ENCODE data around the gene NYNRIN. TPM values are rescaled to one million over a fixed set of nuclear protein-coding genes. Genes with fewer than 3 reads are reported as not detected.

Gene NYNRIN
- total and polyA plus RNA-seq, 3 experiments from 2014 or later: 0.02 to 0.04 TPM; not detected in 1

GRCh38 chr14:24430143-24430681 is 31.4 kb downstream of the NYNRIN start:
- Mint-ChIP-seq H3K27ac (peak overlapping the region; percentile 77 to 97 (median 94)), H3K4me3 (peak overlapping the region; percentile 89 to 95 (median 91)), H3K36me3 (peaks cover 0 to 46% (median 7%) of the 10 kb centered on the region in 3 donors), H3K9me3 (no peaks in the 10 kb centered on the region), H3K27me3 (no peaks in the 10 kb centered on the region), H3K4me1 (peaks cover 29 to 57% (median 42%) of the 10 kb centered on the region in 3 donors)
- no peaks in the 10 kb centered on the region for H3K27me3 ChIP-seq (ENCODE audit: insufficient read depth, low read length, poor library complexity, severe bottlenecking)
- peaks cover 15% of the 10 kb centered on the region for H3K36me3 ChIP-seq (ENCODE audit: insufficient read depth, low read length)
- peaks cover 58% of the 10 kb centered on the region for H3K4me1 ChIP-seq (ENCODE audit: insufficient read depth, low read length)
- ChIA-PET POLR2A (interaction anchor here (0.6 to 4.4 kb wide), 25 partner anchors 10 to 797 kb away, joined by 3 to 78 read pairs (median 5); partner anchors contain the start of genes CHMP4A, CIDEB, DCAF11 and DHRS1), CTCF (interaction anchor here (0.8 to 22.1 kb wide), 17 partner anchors 8 to 322 kb away, joined by 3 to 486 read pairs (median 10); partner anchors contain the start of genes ADCY4, CIDEB, LTB4R2 and MDP1)
- peak; percentile 19 to 63 (median 49) for DNase-seq
- peak overlapping the region; percentile 82 for H3K4me3 ChIP-seq (ENCODE audit: low read length)
- peak overlapping the region; percentile 96 for H3K27ac ChIP-seq (ENCODE audit: low read depth, low read length)
- H3K9me3 ChIP-seq (ENCODE audit: low read length): no peaks in the 10 kb centered on the region

GRCh38 chr14:24430682-24431568 is 32.1 kb downstream of the NYNRIN start:
- peaks cover 29 to 57% (median 42%) of the 10 kb centered on the region in 3 donors for H3K4me1 Mint-ChIP-seq
- ChIA-PET POLR2A (interaction anchor here (1.1 to 4.4 kb wide), 20 partner anchors 9 to 316 kb away, joined by 3 to 78 read pairs (median 9); partner anchors contain the start of genes CHMP4A, DCAF11, DHRS1 and LTB4R), CTCF (interaction anchor here (0.7 to 22.1 kb wide), 39 partner anchors 8 to 322 kb away, joined by 3 to 486 read pairs (median 5); partner anchors contain the start of genes ADCY4, CIDEB, DHRS1 and IPO4)
- peaks cover 51% of the 10 kb centered on the region for H3K4me1 ChIP-seq (ENCODE audit: insufficient read depth, low read length)
- peak overlapping the region; percentile 77 to 97 (median 94) for H3K27ac Mint-ChIP-seq
- H3K36me3 Mint-ChIP-seq: peaks cover 0 to 53% (median 7%) of the 10 kb centered on the region in 3 donors
- H3K27me3 Mint-ChIP-seq: no peaks in the 10 kb centered on the region
- no peaks in the 10 kb centered on the region for H3K27me3 ChIP-seq (ENCODE audit: insufficient read depth, low read length, poor library complexity, severe bottlenecking)
- peak overlapping the region; percentile 82 for H3K4me3 ChIP-seq (ENCODE audit: low read length)
- H3K9me3 ChIP-seq (ENCODE audit: low read length): no peaks in the 10 kb centered on the region
- no peaks in the 10 kb centered on the region for H3K9me3 Mint-ChIP-seq
- peaks cover 15% of the 10 kb centered on the region for H3K36me3 ChIP-seq (ENCODE audit: insufficient read depth, low read length)
- peak; percentile 49 to 77 (median 55) for DNase-seq
- peak overlapping the region; percentile 96 for H3K27ac ChIP-seq (ENCODE audit: low read depth, low read length)
- H3K4me3 Mint-ChIP-seq: peak overlapping the region; percentile 89 to 95 (median 91)

GRCh38 chr14:24431569-24432258 is 32.9 kb downstream of the NYNRIN start:
- peak; percentile 81 to 91 (median 83) for DNase-seq
- CTCF ChIA-PET: interaction anchor here (0.7 to 22.1 kb wide), 36 partner anchors 9 to 323 kb away, joined by 3 to 486 read pairs (median 5); partner anchors contain the start of genes ADCY4, CIDEB, DHRS1 and IPO4
- H3K4me1 Mint-ChIP-seq: peaks cover 29 to 55% (median 39%) of the 10 kb centered on the region in 3 donors
- peak overlapping the region; percentile 77 to 97 (median 94) for H3K27ac Mint-ChIP-seq
- peak overlapping the region; percentile 89 to 95 (median 91) for H3K4me3 Mint-ChIP-seq
- H3K27me3 Mint-ChIP-seq: no peaks in the 10 kb centered on the region
- peak overlapping the region; percentile 82 for H3K4me3 ChIP-seq (ENCODE audit: low read length)
- peaks cover 48% of the 10 kb centered on the region for H3K4me1 ChIP-seq (ENCODE audit: insufficient read depth, low read length)
- H3K9me3 ChIP-seq (ENCODE audit: low read length): no peaks in the 10 kb centered on the region
- POLR2A ChIA-PET: interaction anchor here (0.6 to 4.4 kb wide), 13 partner anchors 11 to 317 kb away, joined by 3 to 78 read pairs (median 10); partner anchors contain the start of genes DCAF11, LTB4R, LTB4R2 and MDP1
- H3K27me3 ChIP-seq (ENCODE audit: insufficient read depth, low read length, poor library complexity, severe bottlenecking): no peaks in the 10 kb centered on the region
- H3K36me3 Mint-ChIP-seq: peaks cover 0 to 61% (median 7%) of the 10 kb centered on the region in 3 donors
- H3K36me3 ChIP-seq (ENCODE audit: insufficient read depth, low read length): peaks cover 20% of the 10 kb centered on the region
- no peaks in the 10 kb centered on the region for H3K9me3 Mint-ChIP-seq
- H3K27ac ChIP-seq (ENCODE audit: low read depth, low read length): no peak overlapping the region

GRCh38 chr14:24432259-24433131 is 33.7 kb downstream of the NYNRIN start:
- DNase-seq: peak in 1 of 5 donors; percentile 48
- H3K4me3 ChIP-seq (ENCODE audit: low read length): no peak overlapping the region
- CTCF ChIA-PET: interaction anchor here (0.9 to 22.1 kb wide), 29 partner anchors 9 to 324 kb away, joined by 3 to 486 read pairs (median 6); partner anchors contain the start of genes ADCY4, CIDEB, DHRS1 and IPO4
- H3K36me3 Mint-ChIP-seq: peaks cover 0 to 68% (median 9%) of the 10 kb centered on the region in 3 donors
- peak overlapping the region in 3 of 7 donors; percentile 61 to 92 (median 68) for H3K4me3 Mint-ChIP-seq
- peaks cover 50% of the 10 kb centered on the region for H3K4me1 ChIP-seq (ENCODE audit: insufficient read depth, low read length)
- H3K27me3 Mint-ChIP-seq: no peaks in the 10 kb centered on the region
- H3K27ac Mint-ChIP-seq: peak overlapping the region in 4 of 8 donors; percentile 14 to 97 (median 85)
- H3K27ac ChIP-seq (ENCODE audit: low read depth, low read length): no peak overlapping the region
- no peaks in the 10 kb centered on the region for H3K9me3 ChIP-seq (ENCODE audit: low read length)
- POLR2A ChIA-PET: interaction anchor here (0.6 to 4.4 kb wide), 9 partner anchors 10 to 216 kb away, joined by 3 to 78 read pairs (median 20); partner anchors contain the start of genes LTB4R, LTB4R2, MDP1 and RABGGTA
- no peaks in the 10 kb centered on the region for H3K9me3 Mint-ChIP-seq
- H3K27me3 ChIP-seq (ENCODE audit: insufficient read depth, low read length, poor library complexity, severe bottlenecking): no peaks in the 10 kb centered on the region
- H3K4me1 Mint-ChIP-seq: peaks cover 34 to 58% (median 46%) of the 10 kb centered on the region in 3 donors
- peaks cover 27% of the 10 kb centered on the region for H3K36me3 ChIP-seq (ENCODE audit: insufficient read depth, low read length)

DNA sequence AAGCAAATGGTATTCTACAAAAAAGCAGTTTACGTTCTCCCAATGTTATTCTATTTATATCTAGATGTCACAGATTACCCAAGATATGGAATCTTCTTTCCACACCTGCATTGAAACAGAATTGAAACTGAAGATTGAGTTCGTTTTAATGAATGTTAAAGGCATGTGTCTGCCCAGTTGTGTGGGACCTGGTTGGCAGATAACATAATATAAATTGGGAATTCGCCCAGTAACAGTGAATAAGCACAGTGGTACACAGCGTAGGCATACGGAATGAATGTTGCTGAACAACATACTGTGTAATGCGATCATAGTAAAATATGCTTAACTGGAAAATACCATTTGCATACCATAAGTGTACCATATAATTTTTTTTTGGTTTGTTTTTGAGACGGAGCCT is 35.2 kb downstream of the NYNRIN start:
- H3K4me1 Mint-ChIP-seq: peaks cover 39 to 68% (median 55%) of the 10 kb centered on the region in 3 donors
- Histone ChIP-seq H3K27ac (ENCODE audit: low read depth, low read length) (no peak overlapping the region), H3K27me3 (ENCODE audit: insufficient read depth, low read length, poor library complexity, severe bottlenecking) (no peaks in the 10 kb centered on the region), H3K4me1 (ENCODE audit: insufficient read depth, low read length) (peaks cover 42% of the 10 kb centered on the region), H3K36me3 (ENCODE audit: insufficient read depth, low read length) (peaks cover 42% of the 10 kb centered on the region), H3K4me3 (ENCODE audit: low read length) (no peak overlapping the region), H3K9me3 (ENCODE audit: low read length) (no peaks in the 10 kb centered on the region)
- CTCF ChIA-PET: interaction anchor here (1.8 to 22.1 kb wide), 2 partner anchors 98 to 191 kb away, joined by 4 to 486 read pairs; partner anchors contain the start of genes ADCY4, RIPK3 and TINF2
- POLR2A ChIA-PET: interaction anchor here (1.4 kb wide), 1 partner anchor 94 kb away, joined by 3 read pairs; the partner anchor contains the start of gene RIPK3
- peak overlapping the region in 1 of 7 donors; percentile 18 for H3K4me3 Mint-ChIP-seq
- H3K9me3 Mint-ChIP-seq: no peaks in the 10 kb centered on the region
- peak overlapping the region in 2 of 8 donors; percentile 32 to 77 for H3K27ac Mint-ChIP-seq
- no peak for DNase-seq
- peaks cover 0 to 84% (median 13%) of the 10 kb centered on the region in 3 donors for H3K36me3 Mint-ChIP-seq
- H3K27me3 Mint-ChIP-seq: no peaks in the 10 kb centered on the region

DNA sequence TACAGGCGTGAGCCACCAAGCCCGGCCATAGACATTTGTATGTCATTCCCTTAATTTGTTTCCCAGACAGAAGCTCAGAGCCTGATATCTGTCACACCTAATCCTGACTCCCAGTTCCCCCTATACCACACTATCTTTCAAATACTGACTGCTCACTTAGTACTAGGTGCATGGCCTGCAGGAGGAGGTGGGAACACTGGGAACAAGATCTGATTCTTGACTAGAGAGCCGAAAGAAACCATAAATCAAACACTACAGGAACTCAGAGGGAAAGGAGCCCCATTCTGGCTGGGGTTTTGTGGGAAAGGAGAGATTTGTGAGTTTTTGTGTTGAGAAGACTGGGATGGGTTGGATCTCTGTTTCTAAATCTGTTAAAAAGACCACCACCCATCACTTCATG is 35.9 kb downstream of the NYNRIN start:
- peaks cover 37% of the 10 kb centered on the region for H3K4me1 ChIP-seq (ENCODE audit: insufficient read depth, low read length)
- Mint-ChIP-seq H3K4me1 (peaks cover 40 to 68% (median 53%) of the 10 kb centered on the region in 3 donors), H3K4me3 (peak overlapping the region in 1 of 7 donors; percentile 55), H3K9me3 (no peaks in the 10 kb centered on the region), H3K27ac (peak overlapping the region in 5 of 8 donors; percentile 37 to 88 (median 60)), H3K27me3 (no peaks in the 10 kb centered on the region), H3K36me3 (peaks cover 0 to 89% (median 20%) of the 10 kb centered on the region in 3 donors)
- no peak for DNase-seq
- ChIA-PET POLR2A (interaction anchor here (1.4 kb wide), 1 partner anchor 95 kb away, joined by 3 read pairs; the partner anchor contains the start of gene RIPK3), CTCF (interaction anchor here (1.3 to 22.1 kb wide), 3 partner anchors 9 to 192 kb away, joined by 3 to 486 read pairs (median 4); partner anchors contain the start of genes ADCY4, RIPK3 and TINF2)
- H3K4me3 ChIP-seq (ENCODE audit: low read length): no peak overlapping the region
- no peaks in the 10 kb centered on the region for H3K27me3 ChIP-seq (ENCODE audit: insufficient read depth, low read length, poor library complexity, severe bottlenecking)
- H3K36me3 ChIP-seq (ENCODE audit: insufficient read depth, low read length): peaks cover 48% of the 10 kb centered on the region
- H3K9me3 ChIP-seq (ENCODE audit: low read length): no peaks in the 10 kb centered on the region
- H3K27ac ChIP-seq (ENCODE audit: low read depth, low read length): no peak overlapping the region
